WTC11 (cell line): ENCODE data around the gene FER.

Experiments
- ELF4 ChIP-seq: sonication (generic); formaldehyde crosslinking; IDR thresholded peaks from 2 replicates; pipeline ENCODE4 v1.8.1; 2022; ENCODE audit warnings: low read depth, mild to moderate bottlenecking, moderate library complexity, missing genetic modification reagents
- TCF7 ChIP-seq: sonication (generic); formaldehyde crosslinking; IDR thresholded peaks from 2 replicates; pipeline ENCODE4 v1.8.0; 2022; ENCODE audit warnings: mild to moderate bottlenecking, low read depth, missing genetic modification reagents, moderate library complexity
- ZNF423 ChIP-seq: fragments of 250-450 bp; sonication (Bioruptor Pico); IDR thresholded peaks from 2 replicates; pipeline ENCODE4 v2.1.2; 2022; ENCODE audit warnings: mild to moderate bottlenecking, moderate library complexity
- TF ChIP-seq, protein P1 (sequence below): sonication (generic); formaldehyde crosslinking; IDR thresholded peaks from 2 replicates; pipeline ENCODE4 v1.8.0; 2022; ENCODE audit warnings: mild to moderate bottlenecking, missing genetic modification reagents
- TF ChIP-seq, protein P2 (sequence below): sonication (generic); formaldehyde crosslinking; IDR thresholded peaks from 2 replicates; pipeline ENCODE4 v1.8.1; 2022; ENCODE audit warnings: missing genetic modification reagents, borderline replicate concordance
- TF ChIP-seq, protein P3 (sequence below): fragments of 200-600 bp; IDR thresholded peaks from 2 replicates; pipeline ENCODE4 v1.8.0; 2022; ENCODE audit warnings: antibody characterized with exemption
- TF ChIP-seq, protein P4 (sequence below): sonication (generic); formaldehyde crosslinking; IDR thresholded peaks from 2 replicates; pipeline ENCODE4 v1.8.1; 2023; ENCODE audit warnings: mild to moderate bottlenecking, missing genetic modification reagents, moderate library complexity

DNA sequence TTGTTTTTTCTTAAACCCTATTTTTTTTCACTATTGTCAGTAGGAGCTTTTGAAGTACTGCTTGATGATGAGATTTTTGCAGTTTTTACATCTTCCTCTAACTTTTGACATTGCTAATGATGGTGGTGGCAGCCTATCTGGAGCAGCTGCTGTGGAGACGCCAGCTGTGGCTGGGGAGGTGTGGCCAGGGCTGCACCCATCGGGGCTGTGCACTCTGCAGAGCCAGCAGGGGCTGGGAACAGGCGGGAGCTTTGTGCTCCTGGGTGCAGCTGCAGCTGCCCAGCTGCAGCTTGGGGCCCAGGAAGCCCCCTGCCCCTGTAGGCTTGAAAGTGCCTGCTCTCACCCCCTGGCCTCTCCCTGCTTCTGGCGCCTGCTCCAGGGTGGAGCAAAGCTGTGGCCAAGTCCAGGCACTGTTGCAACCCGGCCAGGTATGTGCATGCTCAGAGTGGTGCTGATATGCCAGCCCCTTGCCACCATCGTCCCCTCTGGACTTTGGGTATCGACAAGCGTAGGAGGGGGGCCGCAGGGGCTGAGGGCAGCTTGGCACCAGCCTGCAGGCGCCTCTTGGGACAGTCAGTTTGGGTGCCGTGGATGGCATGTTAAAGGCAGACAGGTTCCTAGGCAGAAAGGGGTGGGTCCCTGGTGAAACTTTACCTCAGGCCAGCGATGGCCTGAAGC, 39.2 kb downstream of the FER start:
- TF ChIP-seq ELF4 (CRISPR knock-in tag) (no peak), ZNF423 (CRISPR knock-in tag) (no peak), TCF7 (CRISPR knock-in tag) (no peak)
- TF ChIP-seq, protein P1, sequence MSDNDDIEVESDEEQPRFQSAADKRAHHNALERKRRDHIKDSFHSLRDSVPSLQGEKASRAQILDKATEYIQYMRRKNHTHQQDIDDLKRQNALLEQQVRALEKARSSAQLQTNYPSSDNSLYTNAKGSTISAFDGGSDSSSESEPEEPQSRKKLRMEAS = no peak
- TF ChIP-seq, protein P2, sequence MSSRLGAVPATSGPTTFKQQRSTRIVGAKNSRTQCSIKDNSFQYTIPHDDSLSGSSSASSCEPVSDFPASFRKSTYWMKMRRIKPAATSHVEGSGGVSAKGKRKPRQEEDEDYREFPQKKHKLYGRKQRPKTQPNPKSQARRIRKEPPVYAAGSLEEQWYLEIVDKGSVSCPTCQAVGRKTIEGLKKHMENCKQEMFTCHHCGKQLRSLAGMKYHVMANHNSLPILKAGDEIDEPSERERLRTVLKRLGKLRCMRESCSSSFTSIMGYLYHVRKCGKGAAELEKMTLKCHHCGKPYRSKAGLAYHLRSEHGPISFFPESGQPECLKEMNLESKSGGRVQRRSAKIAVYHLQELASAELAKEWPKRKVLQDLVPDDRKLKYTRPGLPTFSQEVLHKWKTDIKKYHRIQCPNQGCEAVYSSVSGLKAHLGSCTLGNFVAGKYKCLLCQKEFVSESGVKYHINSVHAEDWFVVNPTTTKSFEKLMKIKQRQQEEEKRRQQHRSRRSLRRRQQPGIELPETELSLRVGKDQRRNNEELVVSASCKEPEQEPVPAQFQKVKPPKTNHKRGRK = no peak
- TF ChIP-seq, protein P3, sequence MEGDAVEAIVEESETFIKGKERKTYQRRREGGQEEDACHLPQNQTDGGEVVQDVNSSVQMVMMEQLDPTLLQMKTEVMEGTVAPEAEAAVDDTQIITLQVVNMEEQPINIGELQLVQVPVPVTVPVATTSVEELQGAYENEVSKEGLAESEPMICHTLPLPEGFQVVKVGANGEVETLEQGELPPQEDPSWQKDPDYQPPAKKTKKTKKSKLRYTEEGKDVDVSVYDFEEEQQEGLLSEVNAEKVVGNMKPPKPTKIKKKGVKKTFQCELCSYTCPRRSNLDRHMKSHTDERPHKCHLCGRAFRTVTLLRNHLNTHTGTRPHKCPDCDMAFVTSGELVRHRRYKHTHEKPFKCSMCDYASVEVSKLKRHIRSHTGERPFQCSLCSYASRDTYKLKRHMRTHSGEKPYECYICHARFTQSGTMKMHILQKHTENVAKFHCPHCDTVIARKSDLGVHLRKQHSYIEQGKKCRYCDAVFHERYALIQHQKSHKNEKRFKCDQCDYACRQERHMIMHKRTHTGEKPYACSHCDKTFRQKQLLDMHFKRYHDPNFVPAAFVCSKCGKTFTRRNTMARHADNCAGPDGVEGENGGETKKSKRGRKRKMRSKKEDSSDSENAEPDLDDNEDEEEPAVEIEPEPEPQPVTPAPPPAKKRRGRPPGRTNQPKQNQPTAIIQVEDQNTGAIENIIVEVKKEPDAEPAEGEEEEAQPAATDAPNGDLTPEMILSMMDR = no peak
- TF ChIP-seq, protein P4, sequence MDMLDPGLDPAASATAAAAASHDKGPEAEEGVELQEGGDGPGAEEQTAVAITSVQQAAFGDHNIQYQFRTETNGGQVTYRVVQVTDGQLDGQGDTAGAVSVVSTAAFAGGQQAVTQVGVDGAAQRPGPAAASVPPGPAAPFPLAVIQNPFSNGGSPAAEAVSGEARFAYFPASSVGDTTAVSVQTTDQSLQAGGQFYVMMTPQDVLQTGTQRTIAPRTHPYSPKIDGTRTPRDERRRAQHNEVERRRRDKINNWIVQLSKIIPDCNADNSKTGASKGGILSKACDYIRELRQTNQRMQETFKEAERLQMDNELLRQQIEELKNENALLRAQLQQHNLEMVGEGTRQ (CRISPR knock-in tag) = no peak
